ENCODE data around the gene EMCN. TPM values are rescaled to one million over a fixed set of nuclear protein-coding genes. Genes with fewer than 3 reads are reported as not detected.
A peak's percentile ranks its signal among the peaks of the same experiment; 100 is the strongest.

The EMCN gene
- total RNA-seq, 1 donor from 2014 or later: 2.9 TPM

DNA sequence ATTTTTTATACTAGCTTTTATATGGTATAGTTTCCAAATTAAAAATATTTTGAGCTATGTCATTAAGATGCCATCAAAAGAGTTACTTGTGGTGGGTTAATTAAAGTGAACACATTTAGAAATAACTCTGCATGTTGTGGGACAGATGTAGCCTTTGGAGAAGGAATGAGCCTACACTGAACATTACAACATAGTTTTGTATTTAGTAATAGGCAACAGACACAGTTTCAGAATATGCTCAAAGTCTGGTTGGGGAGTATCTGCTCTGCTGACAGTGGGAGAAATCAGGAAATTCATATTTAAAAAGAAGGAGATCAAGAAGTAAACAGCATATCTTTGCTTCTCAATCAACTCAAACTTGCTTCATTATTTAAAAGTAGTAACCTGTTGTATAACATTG, 23.7 kb downstream of the EMCN start:
- DNase-seq (ENCODE audit: low spot score in 2 of 2) (no peak), FAIRE-seq (no peak)

GRCh38 chr4:100493756-100494155, 24.1 kb downstream of the EMCN start:
- FAIRE-seq: no peak

GRCh38 chr4:100492129-100492528, 25.7 kb downstream of the EMCN start:
- no peak for DNase-seq (ENCODE audit: low spot score in 2 of 2)
- FAIRE-seq: peak; percentile 6

More at GRCh38 chr4:100493756-100494155, 24.1 kb downstream of the EMCN start:
- DNase-seq (ENCODE audit: low spot score in 2 of 2): no peak

DNA sequence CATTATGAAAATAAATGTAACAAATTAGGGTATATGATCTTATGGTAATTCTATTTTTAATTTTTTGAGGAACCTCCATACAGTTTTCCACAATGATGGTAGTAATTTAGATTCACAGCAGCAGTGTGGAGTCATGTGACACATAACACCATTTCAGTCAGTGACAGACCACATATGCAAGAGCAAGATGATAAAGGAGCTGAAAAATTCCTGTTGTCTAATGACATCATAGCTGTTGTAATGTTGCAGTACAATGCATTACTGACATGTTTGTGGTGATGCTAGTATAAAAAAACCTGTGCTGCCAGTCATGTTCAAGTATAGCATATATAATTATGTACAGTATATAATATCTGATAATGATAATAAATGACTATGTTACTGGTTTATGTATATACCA, 28.5 kb downstream of the EMCN start:
- no peak for FAIRE-seq
- no peak for DNase-seq (ENCODE audit: low spot score in 2 of 2)

DNA sequence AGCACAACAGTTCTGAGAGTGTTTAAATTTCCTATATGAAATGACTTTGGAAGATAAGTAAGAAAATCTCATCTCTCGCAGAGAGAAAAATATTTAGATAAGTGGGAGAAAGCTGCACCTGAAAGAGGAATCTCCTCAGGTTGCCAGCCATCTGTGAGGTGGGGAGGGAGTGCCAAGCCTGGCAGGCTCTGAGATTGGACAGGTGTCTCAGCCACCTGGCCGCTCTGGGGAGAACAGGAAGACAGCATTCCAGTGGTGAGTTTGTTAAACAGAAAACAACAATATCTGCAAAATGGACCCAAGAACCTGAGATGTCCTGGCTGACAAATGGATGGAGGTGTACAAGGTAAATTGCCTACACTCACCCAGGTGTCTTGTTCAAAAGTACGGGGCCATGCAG, 31.3 kb downstream of the EMCN start:
- FAIRE-seq (no peak), DNase-seq (ENCODE audit: low spot score in 2 of 2) (no peak)

GRCh38 chr4:100483796-100484195, 34.0 kb downstream of the EMCN start:
- FAIRE-seq (no peak), DNase-seq (ENCODE audit: low spot score in 2 of 2) (no peak)

DNA sequence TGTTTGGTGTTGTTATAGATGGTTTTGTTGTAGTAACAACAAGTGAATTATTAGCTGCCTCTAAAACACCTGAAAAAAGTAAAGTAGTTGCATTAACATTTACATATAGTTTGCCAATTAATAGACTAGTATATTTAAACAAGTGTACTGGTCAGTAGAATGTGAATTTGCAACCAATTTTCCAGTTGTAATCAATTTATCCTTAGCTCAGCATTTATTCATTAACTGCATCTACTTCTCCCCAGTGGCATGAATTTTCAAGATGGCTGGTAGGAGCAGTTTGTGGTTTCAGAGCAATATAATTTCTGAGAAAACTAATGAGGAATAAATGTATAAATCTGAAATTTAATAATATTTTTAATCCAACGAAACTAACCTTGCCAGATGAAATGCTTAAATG, 37.9 kb downstream of the EMCN start:
- DNase-seq (ENCODE audit: low spot score in 2 of 2): no peak
- no peak for FAIRE-seq

DNA sequence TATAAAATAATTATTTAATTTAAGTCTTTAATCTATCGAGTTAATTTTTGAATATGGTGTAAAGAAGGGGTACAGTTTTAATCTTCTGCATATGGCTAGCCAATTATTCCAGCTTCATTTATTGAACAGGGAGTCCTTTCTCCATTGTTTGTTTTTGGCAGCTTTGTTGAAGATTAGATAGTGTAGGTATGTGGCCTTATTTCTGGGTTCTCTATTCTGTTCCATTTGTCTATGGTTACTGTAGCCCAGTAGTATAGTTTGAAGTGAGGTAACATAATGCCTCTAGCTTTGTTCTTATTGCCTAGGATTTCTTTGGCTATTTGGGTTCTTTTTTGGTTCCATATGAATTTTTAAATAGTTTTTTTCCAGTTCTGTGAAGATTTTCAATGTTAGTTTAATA, 48.3 kb downstream of the EMCN start:
- FAIRE-seq (no peak), DNase-seq (ENCODE audit: low spot score in 2 of 2) (no peak)

GRCh38 chr4:100466501-100466900, 51.3 kb downstream of the EMCN start:
- FAIRE-seq: no peak

DNA sequence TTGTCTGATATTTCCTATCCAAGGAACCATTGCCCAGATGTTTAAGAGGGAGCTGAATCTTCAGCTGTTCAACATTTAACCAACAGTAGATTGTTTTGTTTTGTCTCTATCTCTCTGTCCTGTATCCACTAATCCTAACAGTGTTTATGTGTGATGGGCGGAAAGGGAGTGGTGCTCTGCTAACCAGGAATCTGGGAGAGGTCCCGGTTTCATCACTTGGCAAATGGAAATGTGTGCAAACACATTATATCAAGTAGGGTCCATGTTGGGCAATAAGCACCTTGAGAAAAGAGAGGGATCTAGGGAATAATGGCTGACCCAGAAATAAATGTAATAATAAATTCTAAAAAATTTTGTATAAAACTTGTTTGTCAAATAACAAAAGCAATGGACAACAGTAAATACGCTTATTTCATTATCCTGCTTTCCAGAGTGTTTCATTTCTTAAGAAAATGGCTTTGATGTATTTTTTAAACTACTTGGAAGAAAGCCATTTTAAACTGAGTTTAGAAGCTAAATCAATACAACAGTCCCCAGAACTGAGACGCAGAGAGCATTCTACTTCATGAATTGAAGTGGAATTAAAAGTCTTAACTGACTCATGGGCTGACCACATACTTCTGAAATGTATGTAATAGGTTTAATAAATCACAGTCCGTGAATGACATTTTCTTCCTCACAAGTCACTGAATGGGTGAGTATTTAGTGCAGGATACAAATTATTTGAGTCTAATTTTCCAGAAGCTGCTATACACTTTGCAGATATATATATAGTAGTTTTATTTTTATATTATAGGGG, 55.8 kb downstream of the EMCN start:
- DNase-seq (ENCODE audit: low spot score in 2 of 2): no peak
- no peak for FAIRE-seq

More at GRCh38 chr4:100466501-100466900, 51.3 kb downstream of the EMCN start:
- DNase-seq (ENCODE audit: low spot score in 2 of 2): no peak

GRCh38 chr4:100450449-100450848, 67.4 kb downstream of the EMCN start:
- FAIRE-seq (no peak), DNase-seq (ENCODE audit: low spot score in 2 of 2) (no peak)

DNA sequence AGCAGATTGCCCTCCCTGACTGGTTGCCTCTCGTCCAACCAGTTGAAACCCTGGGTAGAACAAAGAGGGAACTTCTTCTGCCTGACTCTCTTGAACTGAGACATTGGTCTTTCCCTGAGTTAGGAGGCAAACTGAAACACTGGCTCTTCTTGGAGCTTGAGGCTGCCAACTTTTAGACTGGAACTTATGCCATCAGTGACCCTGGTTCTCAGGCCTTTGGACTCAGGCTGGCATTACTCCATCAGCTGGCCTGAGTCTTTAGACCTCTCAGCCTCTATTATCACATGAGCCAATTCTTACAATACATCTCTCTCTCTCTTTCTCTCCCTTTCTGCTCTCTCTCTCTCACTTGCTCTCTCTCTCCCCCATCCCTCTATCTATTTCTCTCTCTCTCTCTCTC, 86.4 kb downstream of the EMCN start:
- FAIRE-seq: no peak

GRCh38 chr4:100430451-100430850, 87.4 kb downstream of the EMCN start:
- DNase-seq (ENCODE audit: low spot score in 2 of 2) (no peak), FAIRE-seq (no peak)

More for the DNA sequence above, 86.4 kb downstream of the EMCN start:
- DNase-seq (ENCODE audit: low spot score in 2 of 2): no peak

GRCh38 chr4:100429616-100430015, 88.2 kb downstream of the EMCN start:
- DNase-seq (ENCODE audit: low spot score in 2 of 2): no peak
- FAIRE-seq: no peak

DNA sequence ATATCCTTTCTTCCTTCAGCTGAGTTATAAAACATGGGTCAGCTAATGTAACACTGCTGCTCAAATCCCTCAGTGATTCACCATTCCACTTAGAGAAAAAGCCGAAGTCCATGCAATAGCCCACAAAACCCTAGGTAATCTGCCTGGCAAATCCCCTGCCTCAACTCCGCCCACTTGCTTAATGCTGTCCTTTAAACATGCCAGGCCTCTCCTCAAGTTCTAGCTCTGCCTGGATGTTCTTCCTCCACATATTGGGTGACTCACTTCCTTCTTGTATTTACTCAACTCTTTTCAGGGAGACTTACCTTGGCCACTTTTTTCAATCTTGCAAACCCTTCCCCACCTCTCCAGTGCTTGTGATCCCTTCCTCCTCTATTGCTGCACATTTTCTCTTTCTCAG, 89.8 kb downstream of the EMCN start:
- FAIRE-seq: no peak
- DNase-seq (ENCODE audit: low spot score in 2 of 2): no peak

GRCh38 chr4:100424376-100424775, 93.4 kb downstream of the EMCN start:
- no peak for DNase-seq (ENCODE audit: low spot score in 2 of 2)
- no peak for FAIRE-seq

DNA sequence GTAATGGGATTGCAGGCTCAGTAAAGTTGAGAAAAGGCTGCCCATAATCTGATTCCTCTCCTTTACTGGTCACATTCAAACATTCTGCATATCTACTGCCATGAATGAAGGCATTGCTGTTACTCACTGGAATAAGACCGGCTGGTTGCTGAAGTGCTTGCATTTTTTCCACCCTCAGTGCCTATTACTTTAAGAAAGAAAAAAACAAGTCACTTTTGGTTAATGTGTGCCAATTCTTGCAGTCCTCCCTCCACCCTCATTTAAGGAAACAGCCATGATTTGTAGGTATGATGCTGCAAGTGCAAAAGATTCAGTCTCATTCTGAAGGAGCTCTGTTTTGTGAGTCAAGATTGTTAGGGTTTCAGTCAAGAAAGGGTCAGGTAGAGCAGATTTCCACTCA, 94.9 kb downstream of the EMCN start:
- no peak for DNase-seq (ENCODE audit: low spot score in 2 of 2)
- FAIRE-seq: no peak

DNA sequence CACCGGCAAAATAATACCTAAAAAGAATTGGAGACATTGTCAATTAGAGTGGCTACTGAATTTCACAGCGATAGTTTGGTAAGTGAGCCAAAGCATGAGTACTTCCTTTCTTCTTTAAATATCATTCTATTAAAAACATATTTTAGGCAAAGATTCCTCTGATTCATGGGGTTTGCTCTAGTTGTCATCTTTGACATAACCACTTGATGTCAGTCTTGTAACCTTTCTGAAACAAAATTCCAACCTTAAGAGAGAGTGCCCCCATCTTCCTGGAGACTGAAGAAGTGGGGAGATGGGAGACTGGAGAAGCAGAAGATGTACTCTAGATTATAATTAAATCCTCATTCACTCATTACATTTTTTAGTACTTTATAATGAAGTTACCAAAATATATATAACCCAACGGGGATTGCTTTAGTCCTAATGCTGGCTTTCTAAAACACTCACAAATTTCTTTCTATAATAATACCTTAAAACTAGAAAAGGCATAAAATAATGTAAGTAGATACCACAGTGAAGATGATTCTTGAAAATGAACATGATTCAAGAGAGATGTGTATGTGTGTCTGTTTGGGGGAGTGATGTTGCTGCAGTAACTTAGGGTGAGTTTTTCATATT, 96.4 kb downstream of the EMCN start:
- FAIRE-seq: no peak

GRCh38 chr4:100420571-100420970, 97.3 kb downstream of the EMCN start:
- no peak for DNase-seq (ENCODE audit: low spot score in 2 of 2)
- FAIRE-seq: no peak

More for the DNA sequence above, 96.4 kb downstream of the EMCN start:
- DNase-seq (ENCODE audit: low spot score in 2 of 2): peak in 1 of 2 donors; percentile 2

- no peak for DNase-seq (ENCODE audit: low spot score in 2 of 2)
- no peak for FAIRE-seq
Observed at GRCh38 chr4:100417565-100417964, 100.3 kb downstream of the EMCN start.

GRCh38 chr4:100414016-100414790, 103.6 kb downstream of the EMCN start:
- DNase-seq (ENCODE audit: low spot score in 2 of 2): no peak
- FAIRE-seq: no peak
